Measurements from ENCODE around the gene STON1.

DNA sequence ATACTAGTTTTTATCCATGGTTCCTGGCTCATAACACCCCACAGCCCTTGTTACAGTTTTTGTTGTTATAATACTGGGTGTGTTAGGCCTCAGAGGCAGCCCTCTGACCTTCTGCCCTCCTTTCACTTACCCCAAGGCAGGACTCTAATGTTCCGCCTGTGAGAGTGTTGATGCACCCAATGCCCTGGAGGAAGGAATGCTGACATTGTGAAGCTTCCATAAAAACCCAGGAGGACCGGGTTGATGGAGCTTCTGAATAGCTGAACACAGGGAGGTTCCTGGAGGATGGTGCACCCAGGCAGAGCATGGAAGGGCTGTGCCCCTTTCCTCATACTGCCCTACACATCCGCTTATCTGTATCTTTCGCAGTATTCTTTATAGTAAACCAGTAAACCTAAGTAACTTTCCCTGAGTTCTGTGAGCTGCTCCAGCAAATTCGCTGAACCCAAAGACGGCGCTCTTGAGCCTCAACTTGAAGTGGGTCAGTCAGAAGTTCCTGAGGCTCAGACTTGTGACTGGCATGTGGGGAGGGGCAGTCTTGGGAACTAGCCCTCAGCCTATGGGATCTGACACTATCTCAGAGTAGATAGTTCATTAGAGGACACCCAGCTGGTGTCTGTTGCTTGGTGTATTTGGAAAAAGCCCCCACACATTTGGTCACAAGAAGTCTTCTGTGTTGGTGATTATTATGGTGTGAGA lies 10.4 kb downstream of the STON1 start:
- TF ChIP-seq CTCF (IDR thresholded peaks at IDR 0.05) (no peak), POLR2A (IDR thresholded peaks at IDR 0.05) (no peak)
